Measurements from ENCODE around the gene RNF175. TPM values are rescaled to one million over a fixed set of nuclear protein-coding genes. Genes with fewer than 3 reads are reported as not detected.
A peak's percentile ranks its signal among the peaks of the same experiment; 100 is the strongest.

Gene RNF175
- total RNA-seq, 1 donor, result under 0.01 TPM

GRCh38 chr4:153790500-153790865 is 30.7 kb upstream of the RNF175 start:
- H3K4me2 ChIP-seq (ENCODE audit: insufficient read depth, low read length), result no peak overlapping the region
- no peaks in the 10 kb centered on the region for H3K79me2 ChIP-seq (ENCODE audit: insufficient read depth, low read length)
- H3K27me3 ChIP-seq (ENCODE audit: insufficient read depth, low read length), result peaks cover 61% of the 10 kb centered on the region
- no peak for DNase-seq (ENCODE audit: insufficient read length, low spot score, missing footprints)
- H3K9me3 ChIP-seq (ENCODE audit: low read depth, low read length), result no peaks in the 10 kb centered on the region
- H3K4me3 ChIP-seq (ENCODE audit: insufficient read depth, low read length), result no peak overlapping the region
- H3K4me1 ChIP-seq (ENCODE audit: insufficient read depth, low read length), result no peaks in the 10 kb centered on the region
- no peak for TF ChIP-seq CTCF (IDR thresholded peaks at IDR 0.05; ENCODE audit: extremely low read depth, low read depth, low read length)
- H2AFZ ChIP-seq (ENCODE audit: low read length), result no peak overlapping the region
- H3K27ac ChIP-seq (ENCODE audit: low read depth, low read length), result no peak overlapping the region
- H3K36me3 ChIP-seq (ENCODE audit: insufficient read depth, low read length), result no peaks in the 10 kb centered on the region
- no peaks in the 10 kb centered on the region for H4K20me1 ChIP-seq (ENCODE audit: insufficient read depth, low read length)

GRCh38 chr4:153789741-153790499 is 30.1 kb upstream of the RNF175 start:
- H3K4me1 ChIP-seq (ENCODE audit: insufficient read depth, low read length), result no peaks in the 10 kb centered on the region
- H2AFZ ChIP-seq (ENCODE audit: low read length), result no peak overlapping the region
- no peak for TF ChIP-seq CTCF (IDR thresholded peaks at IDR 0.05; ENCODE audit: extremely low read depth, low read depth, low read length)
- no peaks in the 10 kb centered on the region for H3K9me3 ChIP-seq (ENCODE audit: low read depth, low read length)
- H3K27ac ChIP-seq (ENCODE audit: low read depth, low read length), result no peak overlapping the region
- no peaks in the 10 kb centered on the region for H3K36me3 ChIP-seq (ENCODE audit: insufficient read depth, low read length)
- no peaks in the 10 kb centered on the region for H3K79me2 ChIP-seq (ENCODE audit: insufficient read depth, low read length)
- peaks cover 61% of the 10 kb centered on the region for H3K27me3 ChIP-seq (ENCODE audit: insufficient read depth, low read length)
- H4K20me1 ChIP-seq (ENCODE audit: insufficient read depth, low read length), result no peaks in the 10 kb centered on the region
- peak; percentile 77 for DNase-seq (ENCODE audit: insufficient read length, low spot score, missing footprints)
- H3K4me2 ChIP-seq (ENCODE audit: insufficient read depth, low read length), result no peak overlapping the region
- no peak overlapping the region for H3K4me3 ChIP-seq (ENCODE audit: insufficient read depth, low read length)

- Histone ChIP-seq H4K20me1 (ENCODE audit: insufficient read depth, low read length) (no peaks in the 10 kb centered on the region), H3K4me3 (ENCODE audit: insufficient read depth, low read length) (no peak within 1 kb of the TSS), H3K4me1 (ENCODE audit: insufficient read depth, low read length) (no peaks in the 10 kb centered on the region), H3K79me2 (ENCODE audit: insufficient read depth, low read length) (no peaks in the 10 kb centered on the region), H2AFZ (ENCODE audit: low read length) (no peak within 1 kb of the TSS), H3K27me3 (ENCODE audit: insufficient read depth, low read length) (peaks cover 53% of the 10 kb centered on the region), H3K9me3 (ENCODE audit: low read depth, low read length) (no peaks in the 10 kb centered on the region), H3K36me3 (ENCODE audit: insufficient read depth, low read length) (no peaks in the 10 kb centered on the region), H3K27ac (ENCODE audit: low read depth, low read length) (no peak within 1 kb of the TSS), H3K4me2 (ENCODE audit: insufficient read depth, low read length) (no peak within 1 kb of the TSS)
- DNase-seq (ENCODE audit: insufficient read length, low spot score, missing footprints), result peak; percentile 69
- no peak for TF ChIP-seq CTCF (IDR thresholded peaks at IDR 0.05; ENCODE audit: extremely low read depth, low read depth, low read length)
These were observed 28.8 kb upstream of the RNF175 start, which contains the start of gene SFRP2 for GRCh38 chr4:153788413-153789276. Gene SFRP2 (minus strand): TSS chr4:153789083. CDS start chr4:153788835, 248 bp downstream.

GRCh38 chr4:153788051-153788412 is 28.2 kb upstream of the RNF175 start:
- no peak for DNase-seq (ENCODE audit: insufficient read length, low spot score, missing footprints)
- Histone ChIP-seq H3K9me3 (ENCODE audit: low read depth, low read length) (no peaks in the 10 kb centered on the region), H3K4me1 (ENCODE audit: insufficient read depth, low read length) (no peaks in the 10 kb centered on the region), H4K20me1 (ENCODE audit: insufficient read depth, low read length) (no peaks in the 10 kb centered on the region), H2AFZ (ENCODE audit: low read length) (no peak overlapping the region), H3K36me3 (ENCODE audit: insufficient read depth, low read length) (no peaks in the 10 kb centered on the region), H3K27me3 (ENCODE audit: insufficient read depth, low read length) (peaks cover 53% of the 10 kb centered on the region), H3K27ac (ENCODE audit: low read depth, low read length) (no peak overlapping the region), H3K79me2 (ENCODE audit: insufficient read depth, low read length) (no peaks in the 10 kb centered on the region), H3K4me2 (ENCODE audit: insufficient read depth, low read length) (no peak overlapping the region), H3K4me3 (ENCODE audit: insufficient read depth, low read length) (no peak overlapping the region)
- TF ChIP-seq CTCF (IDR thresholded peaks at IDR 0.05; ENCODE audit: extremely low read depth, low read depth, low read length), result no peak
